T-helper 2 cell treated with Interferon-gamma antibody and Interleukin-4, amounts not matched to agents 100 ng/mL and 5 ng/mL, for 36 hours (primary cell): ENCODE measurements around the gene MBTPS2. TPM values are rescaled to one million over a fixed set of nuclear protein-coding genes. Genes with fewer than 3 reads are reported as not detected.

ENCODE experiments used
- intact Hi-C: fragments of 100-400 bp; cut with micrococcal nuclease; formaldehyde crosslinking; loops from one replicate; pipeline ENCODE4 v1.15.1; 2023
- total RNA-seq: library from RNA; stranded (reverse); gene quantifications from 2 replicates; pipeline ENCODE4 v1.2.3, GENCODE V29; 2022

The MBTPS2 gene
- total RNA-seq, 1 donor from 2014 or later: 9.4 TPM

- intact Hi-C loops: no loop called here
Observed at GRCh38 chrX:21933077-21933476, 93.7 kb downstream of the MBTPS2 start.

GRCh38 chrX:21934414-21934813 is 95.0 kb downstream of the MBTPS2 start:
- intact Hi-C loops: no loop called here

Other genes with a start within 250 kb of the MBTPS2 start
- gene KLHL34, start 181.3 kb upstream of the MBTPS2 start, total RNA-seq: 0.18 and 0.39 TPM in 2 replicates
- not detected in 2 replicates for gene SMPX, start 81.5 kb upstream of the MBTPS2 start, total RNA-seq
- gene YY2, start 16.4 kb downstream of the MBTPS2 start, total RNA-seq: 2.1 and 2.3 TPM in 2 replicates
- gene SMS, start 101.1 kb downstream of the MBTPS2 start, total RNA-seq: 66.8 and 70.7 TPM in 2 replicates
- gene PHEX, start 192.7 kb downstream of the MBTPS2 start, total RNA-seq: 0.18 and 0.27 TPM in 2 replicates